Measurements from ENCODE around the gene ADIPOR2. TPM values are rescaled to one million over a fixed set of nuclear protein-coding genes. Genes with fewer than 3 reads are reported as not detected.

Gene ADIPOR2
- total RNA-seq, 1 experiment from 2014 or later, result 45.3 TPM

GRCh38 chr12:1769809-1770494 is 79.1 kb downstream of the ADIPOR2 start:
- H4K8ac ChIP-seq (replicated peaks; ENCODE audit: insufficient read length, low read depth, low read length), result no peak overlapping the region
- no peak overlapping the region for H3T11ph ChIP-seq (ENCODE audit: low read length)
- H3K4me1 Mint-ChIP-seq, result peaks cover 8 to 17% of the 10 kb centered on the region in 2 experiments
- no peak overlapping the region for H4K5ac ChIP-seq (ENCODE audit: insufficient read length, low read depth, low read length)
- H3K9ac ChIP-seq (ENCODE audit: extremely low read depth, insufficient read length, low read length), result no peak overlapping the region
- no peak overlapping the region for H2BK5ac ChIP-seq (ENCODE audit: insufficient read length, low read length)
- H2AK5ac ChIP-seq (ENCODE audit: insufficient read length, low read length), result no peak overlapping the region
- no peak overlapping the region for H2BK15ac ChIP-seq (ENCODE audit: low read depth, low read length)
- no peak overlapping the region for H3K23ac ChIP-seq (ENCODE audit: insufficient read length, low read depth, low read length)
- no peaks in the 10 kb centered on the region for H3K27me3 Mint-ChIP-seq (ENCODE audit: low read depth)
- no CpG with 5 or more reads among the region's 8 CpGs for WGBS (ENCODE audit: extremely low coverage, insufficient read length, low lambda C conversion rate)
- H3K4ac ChIP-seq (ENCODE audit: low read depth, low read length), result no peak overlapping the region
- no peaks in the 10 kb centered on the region for H3K9me3 ChIP-seq (ENCODE audit: control insufficient read depth, low read depth, low read length)
- no peaks in the 10 kb centered on the region for H3K4me1 ChIP-seq (ENCODE audit: insufficient read depth, low read length)
- no peak overlapping the region for H3K56ac ChIP-seq (ENCODE audit: insufficient read length, low read depth, low read length)
- H3K27ac ChIP-seq (ENCODE audit: insufficient read length, low read depth, low read length), result no peak overlapping the region
- H3K23me2 ChIP-seq (ENCODE audit: insufficient read length, low read depth, low read length, poor library complexity, severe bottlenecking), result no peaks in the 10 kb centered on the region
- TF ChIP-seq CTCF (conservative IDR thresholded peaks at IDR 0.05), result no peak
- peaks cover 2% of the 10 kb centered on the region; the same call in 1 of the 2 replicates for H3K79me2 ChIP-seq (ENCODE audit: insufficient read depth, low read length)
- DNase-seq, result no peak
- peaks cover 3% of the 10 kb centered on the region for H3K79me1 ChIP-seq (ENCODE audit: insufficient read depth, low read depth, low read length, poor library complexity, severe bottlenecking)
- H4K91ac ChIP-seq (ENCODE audit: insufficient read length, low read depth, low read length), result no peak overlapping the region
- H3K9me3 Mint-ChIP-seq, result no peaks in the 10 kb centered on the region
- no peak overlapping the region for H3K4me3 Mint-ChIP-seq
- H3K18ac ChIP-seq (ENCODE audit: insufficient read length, low read depth, low read length), result no peak overlapping the region
- H3K14ac ChIP-seq (ENCODE audit: insufficient read depth, low read length), result no peak overlapping the region
- no peak overlapping the region for H2BK12ac ChIP-seq (ENCODE audit: insufficient read length, low read depth, low read length)
- no peak overlapping the region for H3K27ac Mint-ChIP-seq
- H3K4me2 ChIP-seq (ENCODE audit: insufficient read depth, insufficient read length, low read length), result no peak overlapping the region
- H2BK120ac ChIP-seq (ENCODE audit: low read depth, low read length, poor library complexity, severe bottlenecking), result no peak overlapping the region
- H4K20me1 ChIP-seq (ENCODE audit: control insufficient read depth, insufficient read depth, insufficient read length), result no peaks in the 10 kb centered on the region
- H2BK20ac ChIP-seq (ENCODE audit: low read depth, low read length, poor library complexity, severe bottlenecking), result no peak overlapping the region
- H3K27me3 ChIP-seq (ENCODE audit: insufficient read depth, low read length), result no peaks in the 10 kb centered on the region
- H2AFZ ChIP-seq (ENCODE audit: low read length), result no peak overlapping the region
- peaks cover 0 to 18% (median 5%) of the 10 kb centered on the region in 3 experiments; a peak in 4 of 7 replicates for H3K36me3 Mint-ChIP-seq (ENCODE audit: insufficient read depth in 1 of 3, low read depth in 3 of 3)
